Epithelial cell of prostate (primary cell): Measurements from ENCODE around the gene PEX14.

Experiments used
- DNase-seq: peaks from one replicate; pipeline ENCODE4 v3.0.0-alpha.2; 2011; ENCODE audit warnings: low read depth, low spot score
- H3K27ac ChIP-seq: fragments of 450-650 bp; 2 replicates; pipeline ENCODE4 v1.5.1; 2017; ENCODE audit warnings: mild to moderate bottlenecking

PEX14 gene

GRCh38 chr1:10672343-10673050 lies 197.7 kb downstream of the PEX14 start:
- no peak overlapping the region for H3K27ac ChIP-seq

GRCh38 chr1:10673109-10673711 lies 198.5 kb downstream of the PEX14 start:
- no peak for DNase-seq
- no peak overlapping the region for H3K27ac ChIP-seq

More at GRCh38 chr1:10672343-10673050, 197.7 kb downstream of the PEX14 start:
- no peak for DNase-seq

GRCh38 chr1:10674222-10674621 lies 199.5 kb downstream of the PEX14 start:
- no peak overlapping the region for H3K27ac ChIP-seq
- DNase-seq, result no peak

- H3K27ac ChIP-seq, result peak overlapping the region; percentile 10
- no peak for DNase-seq
These were observed 200.2 kb downstream of the PEX14 start for GRCh38 chr1:10674700-10675609.

- no peak for DNase-seq
- H3K27ac ChIP-seq, result peak overlapping the region; percentile 10
These were observed 201.1 kb downstream of the PEX14 start for GRCh38 chr1:10675813-10676212.

GRCh38 chr1:10676963-10677362 lies 202.2 kb downstream of the PEX14 start:
- no peak for DNase-seq
- no peak overlapping the region for H3K27ac ChIP-seq

GRCh38 chr1:10677491-10678391 lies 203.0 kb downstream of the PEX14 start:
- no peak for DNase-seq
- no peak overlapping the region for H3K27ac ChIP-seq

- H3K27ac ChIP-seq, result no peak overlapping the region
- DNase-seq, result no peak
These were observed 203.7 kb downstream of the PEX14 start for GRCh38 chr1:10678402-10678801.

GRCh38 chr1:10678852-10679251 lies 204.1 kb downstream of the PEX14 start:
- H3K27ac ChIP-seq, result no peak overlapping the region
- DNase-seq, result no peak

- DNase-seq, result no peak
- H3K27ac ChIP-seq, result no peak overlapping the region
These were observed 204.9 kb downstream of the PEX14 start for GRCh38 chr1:10679496-10680220.
